Right hindlimb (tissue), 1 donor: ENCODE measurements around the gene ALK.
"Not testable (repeated sequence)": the region's sequence is repeated elsewhere in the genome, so short reads cannot be mapped to it uniquely, and the experiment has no call there.

ENCODE experiments used
- DNase-seq: peaks from one replicate; pipeline ENCODE4 v3.0.0-alpha.2; 2018

ALK gene

GRCh38 chr2:29261003-29261402, 660.4 kb downstream of the ALK start:
- DNase-seq: no peak

GRCh38 chr2:29260142-29260772, 661.1 kb downstream of the ALK start:
- no peak for DNase-seq

GRCh38 chr2:29259221-29259620, 662.2 kb downstream of the ALK start:
- DNase-seq: no peak

GRCh38 chr2:29255004-29255403, 666.4 kb downstream of the ALK start:
- DNase-seq: no peak

GRCh38 chr2:29253495-29254275, 667.7 kb downstream of the ALK start:
- DNase-seq: not testable (repeated sequence)

GRCh38 chr2:29253026-29253425, 668.4 kb downstream of the ALK start:
- no peak for DNase-seq

GRCh38 chr2:29251406-29251805, 670.0 kb downstream of the ALK start:
- no peak for DNase-seq

- DNase-seq: no peak
These were observed 670.4 kb downstream of the ALK start for GRCh38 chr2:29250977-29251376.

GRCh38 chr2:29249666-29250253, 671.6 kb downstream of the ALK start:
- DNase-seq: no peak

GRCh38 chr2:29247336-29247914, 674.0 kb downstream of the ALK start:
- DNase-seq: no peak

- no peak for DNase-seq
These were observed 674.7 kb downstream of the ALK start for GRCh38 chr2:29246383-29247300.

- DNase-seq: no peak
These were observed 675.5 kb downstream of the ALK start for GRCh38 chr2:29245742-29246382.

GRCh38 chr2:29245035-29245741, 676.2 kb downstream of the ALK start:
- DNase-seq: not testable (repeated sequence)

GRCh38 chr2:29242621-29243375, 678.6 kb downstream of the ALK start:
- no peak for DNase-seq

- no peak for DNase-seq
These were observed 679.3 kb downstream of the ALK start for GRCh38 chr2:29241955-29242565.

GRCh38 chr2:29241341-29241740, 680.0 kb downstream of the ALK start:
- no peak for DNase-seq

- DNase-seq: no peak
These were observed 680.8 kb downstream of the ALK start for GRCh38 chr2:29240601-29241000.

GRCh38 chr2:29239209-29239960, 682.0 kb downstream of the ALK start:
- no peak for DNase-seq

- DNase-seq: no peak
These were observed 682.9 kb downstream of the ALK start for GRCh38 chr2:29238497-29238896.
